Mesenchymal stem cell (in vitro differentiated cells and primary cell): ENCODE results near the gene FOLR1.

Source experiments
- DNase-seq: peaks from one replicate; pipeline ENCODE4 v3.0.0-alpha.2; 2013
- H2AFZ ChIP-seq: one replicate; pipeline ENCODE4 v1.6.1; 2013; ENCODE audit warnings: low read depth, mild to moderate bottlenecking, control low read depth, inconsistent platforms, low read length, moderate library complexity
- H2AK5ac ChIP-seq: 2 replicates; pipeline ENCODE4 v1.6.1; 2013; ENCODE audit warnings: low read length, moderate library complexity, mild to moderate bottlenecking, inconsistent platforms; ENCODE audit not compliant: severe bottlenecking
- H2BK120ac ChIP-seq: one replicate; pipeline ENCODE4 v1.6.1; 2013; ENCODE audit warnings: low read depth, mild to moderate bottlenecking, inconsistent platforms, low read length, moderate library complexity
- H2BK12ac ChIP-seq, 2 experiments: one replicate each; pipeline ENCODE4 v1.6.1; 2013; ENCODE audit warnings: inconsistent platforms in 2 of 2, low read length in 2 of 2, mild to moderate bottlenecking in 2 of 2, moderate library complexity in 2 of 2, control low read depth in 1 of 2
- H2BK15ac ChIP-seq: one replicate; pipeline ENCODE4 v1.6.1; 2013; ENCODE audit warnings: mild to moderate bottlenecking, low read depth, inconsistent platforms; ENCODE audit not compliant: poor library complexity, severe bottlenecking
- H2BK5ac ChIP-seq: 2 replicates; pipeline ENCODE4 v1.6.1; 2013; ENCODE audit warnings: low read depth, mild to moderate bottlenecking, low read length, control low read depth, inconsistent platforms; ENCODE audit not compliant: poor library complexity, severe bottlenecking
- H3K14ac ChIP-seq, 2 experiments: one replicate each; pipeline ENCODE4 v1.6.1; 2013; ENCODE audit warnings: inconsistent platforms in 2 of 2, low read length in 2 of 2, control low read depth in 1 of 2, mild to moderate bottlenecking in 1 of 2, moderate library complexity in 1 of 2
- H3K18ac ChIP-seq, 2 experiments: one replicate each; pipeline ENCODE4 v1.6.1; 2013; ENCODE audit warnings: inconsistent platforms in 2 of 2, low read length in 2 of 2, control low read depth in 1 of 2, low read depth in 1 of 2, mild to moderate bottlenecking in 1 of 2
- H3K23ac ChIP-seq, 2 experiments: one replicate each; pipeline ENCODE4 v1.6.1; 2013; ENCODE audit warnings: inconsistent platforms in 2 of 2, low read length in 2 of 2, mild to moderate bottlenecking in 2 of 2, moderate library complexity in 2 of 2, control low read depth in 1 of 2
- H3K27ac ChIP-seq: 2 replicates; pipeline ENCODE4 v1.5.1; 2013; ENCODE audit warnings: mild to moderate bottlenecking, moderate library complexity, low read length, control low read depth, inconsistent platforms; ENCODE audit not compliant: poor library complexity, severe bottlenecking
- H3K27me3 ChIP-seq, 2 experiments: 2 replicates each; pipeline versions ENCODE4 v1.6.1 to v1.7.0; 2013; ENCODE audit warnings: low read length in 2 of 2, mild to moderate bottlenecking in 2 of 2, moderate library complexity in 2 of 2, control low read depth in 1 of 2, inconsistent platforms in 1 of 2; ENCODE audit not compliant: control insufficient read depth in 1 of 2, insufficient read depth in 1 of 2
- H3K36me3 ChIP-seq, 2 experiments: 2 replicates each; pipeline versions ENCODE4 v1.6.1 to v1.7.0; 2013; ENCODE audit warnings: low read length in 2 of 2, control low read depth in 1 of 2, inconsistent platforms in 1 of 2, low read depth in 1 of 2, mild to moderate bottlenecking in 1 of 2; ENCODE audit not compliant: insufficient read depth in 2 of 2, control insufficient read depth in 1 of 2
- H3K4ac ChIP-seq, 2 experiments: one replicate each; pipeline ENCODE4 v1.6.1; 2013; ENCODE audit warnings: inconsistent platforms in 2 of 2, low read length in 2 of 2, mild to moderate bottlenecking in 2 of 2, moderate library complexity in 2 of 2, control low read depth in 1 of 2, low read depth in 1 of 2
- H3K4me1 ChIP-seq: 2 replicates; pipeline ENCODE4 v1.6.1; 2013; ENCODE audit warnings: low read depth, low read length, control low read depth; ENCODE audit not compliant: control insufficient read depth, insufficient read depth
- H3K4me2 ChIP-seq: 2 replicates; pipeline ENCODE4 v1.6.1; 2013; ENCODE audit warnings: low read length, mild to moderate bottlenecking, inconsistent platforms; ENCODE audit not compliant: poor library complexity, severe bottlenecking
- H3K4me3 ChIP-seq, 2 experiments: 2 replicates each; pipeline versions ENCODE4 v1.5.1 to v1.7.0; 2013; ENCODE audit warnings: low read length in 2 of 2, mild to moderate bottlenecking in 2 of 2, control low read depth in 1 of 2, low read depth in 1 of 2; ENCODE audit not compliant: insufficient read depth in 1 of 2
- H3K79me1 ChIP-seq: replicated peaks from 2 replicates; pipeline ENCODE4 v1.6.1; 2013; ENCODE audit warnings: mild to moderate bottlenecking, control low read depth, low read length, inconsistent platforms; ENCODE audit not compliant: poor library complexity, severe bottlenecking
- H3K9ac ChIP-seq: 2 replicates; pipeline ENCODE4 v1.7.0; 2013; ENCODE audit warnings: mild to moderate bottlenecking, low read length, moderate library complexity
- H3K9me3 ChIP-seq: 2 replicates; pipeline ENCODE4 v1.7.0; 2013; ENCODE audit warnings: mild to moderate bottlenecking, low read length; ENCODE audit not compliant: control insufficient read depth
- H4K8ac ChIP-seq: one replicate; pipeline ENCODE4 v1.6.1; 2013; ENCODE audit warnings: inconsistent platforms, mild to moderate bottlenecking, low read length, moderate library complexity
- H4K91ac ChIP-seq: one replicate; pipeline ENCODE4 v1.6.1; 2013; ENCODE audit warnings: mild to moderate bottlenecking, low read length, inconsistent platforms
- whole genome bisulfite sequencing: methylation state at CpG from one replicate; pipeline ENCODE4 v1.1.7; 2013; ENCODE audit warnings: mixed read lengths; 5-methylcytosine and 5-hydroxymethylcytosine counted together

The FOLR1 gene

GRCh38 chr11:72233773-72234513, 42.0 kb downstream of the FOLR1 start:
- Histone ChIP-seq H3K23ac (no peak overlapping the region), H2AFZ (no peak overlapping the region), H2AK5ac (no peak overlapping the region), H3K79me1 (peaks cover 53% of the 10 kb centered on the region), H4K91ac (no peak overlapping the region), H3K9me3 (no peaks in the 10 kb centered on the region), H3K27ac (no peak overlapping the region), H3K4ac (no peak overlapping the region), H3K14ac (no peak overlapping the region), H3K4me3 (no peak overlapping the region), H3K27me3 (no peaks in the 10 kb centered on the region), H2BK120ac (no peak overlapping the region), H3K4me2 (no peak overlapping the region), H3K36me3 (peaks cover 94 to 97% of the 10 kb centered on the region in 2 experiments), H3K4me1 (peaks cover 18% of the 10 kb centered on the region), H2BK15ac (no peak overlapping the region), H3K9ac (no peak overlapping the region), H4K8ac (peak overlapping the region; percentile 33), H2BK12ac (no peak overlapping the region), H3K18ac (no peak overlapping the region), H2BK5ac (no peak overlapping the region)
- 97% methylated on average over 8 of the region's 8 CpGs for WGBS
- no peak for DNase-seq

GRCh38 chr11:72234514-72234830, 42.5 kb downstream of the FOLR1 start:
- WGBS: 91% methylated on average over 3 of the region's 3 CpGs
- no peak overlapping the region for H2AK5ac ChIP-seq

GRCh38 chr11:72234920-72235319, 43.0 kb downstream of the FOLR1 start:
- no peak overlapping the region for H2BK5ac ChIP-seq

More at GRCh38 chr11:72234514-72234830, 42.5 kb downstream of the FOLR1 start:
- DNase-seq: no peak
- no peak overlapping the region for H3K27ac ChIP-seq
- no peak overlapping the region for H3K4me3 ChIP-seq
- no peak overlapping the region for H4K91ac ChIP-seq
- no peak overlapping the region for H3K18ac ChIP-seq
- H2BK120ac ChIP-seq: no peak overlapping the region
- no peak overlapping the region for H3K9ac ChIP-seq
- no peak overlapping the region for H2BK5ac ChIP-seq
- no peak overlapping the region for H2BK15ac ChIP-seq
- peaks cover 48% of the 10 kb centered on the region for H3K79me1 ChIP-seq
- H2BK12ac ChIP-seq: no peak overlapping the region
- H3K4me2 ChIP-seq: no peak overlapping the region
- no peak overlapping the region for H2AFZ ChIP-seq
- peak overlapping the region; percentile 33 for H4K8ac ChIP-seq
- H3K23ac ChIP-seq: no peak overlapping the region
- H3K4ac ChIP-seq: no peak overlapping the region
- peaks cover 89 to 92% of the 10 kb centered on the region in 2 experiments for H3K36me3 ChIP-seq
- H3K9me3 ChIP-seq: no peaks in the 10 kb centered on the region
- H3K27me3 ChIP-seq: peaks cover 0 to 4% of the 10 kb centered on the region in 2 experiments
- H3K14ac ChIP-seq: no peak overlapping the region
- H3K4me1 ChIP-seq: peaks cover 22% of the 10 kb centered on the region

GRCh38 chr11:72235351-72236057, 43.6 kb downstream of the FOLR1 start:
- no peak overlapping the region for H2BK15ac ChIP-seq
- no peak overlapping the region for H4K91ac ChIP-seq
- H2BK12ac ChIP-seq: no peak overlapping the region
- H3K18ac ChIP-seq: no peak overlapping the region
- peaks cover 38% of the 10 kb centered on the region for H3K79me1 ChIP-seq
- no peak overlapping the region for H4K8ac ChIP-seq
- peaks cover 29% of the 10 kb centered on the region for H3K4me1 ChIP-seq
- no peak overlapping the region for H2AFZ ChIP-seq
- no peak overlapping the region for H3K23ac ChIP-seq
- no peak overlapping the region for H3K4me2 ChIP-seq
- H3K36me3 ChIP-seq: peaks cover 78 to 81% of the 10 kb centered on the region in 2 experiments
- WGBS: 92% methylated on average over 16 of the region's 17 CpGs
- H3K9ac ChIP-seq: no peak overlapping the region
- H3K27ac ChIP-seq: no peak overlapping the region
- peaks cover 3 to 9% of the 10 kb centered on the region in 2 experiments for H3K27me3 ChIP-seq
- no peak overlapping the region for H2BK120ac ChIP-seq
- no peak overlapping the region for H2AK5ac ChIP-seq
- no peak overlapping the region for H3K4ac ChIP-seq
- H2BK5ac ChIP-seq: no peak overlapping the region
- DNase-seq: no peak
- no peak overlapping the region for H3K14ac ChIP-seq
- no peaks in the 10 kb centered on the region for H3K9me3 ChIP-seq
- H3K4me3 ChIP-seq: no peak overlapping the region

More at GRCh38 chr11:72234920-72235319, 43.0 kb downstream of the FOLR1 start:
- no peak for DNase-seq
- peaks cover 44% of the 10 kb centered on the region for H3K79me1 ChIP-seq
- no peak overlapping the region for H3K27ac ChIP-seq
- H3K4me2 ChIP-seq: no peak overlapping the region
- H3K4me1 ChIP-seq: peaks cover 26% of the 10 kb centered on the region
- H4K8ac ChIP-seq: no peak overlapping the region
- no peak overlapping the region for H2BK120ac ChIP-seq
- H2BK15ac ChIP-seq: no peak overlapping the region
- H3K27me3 ChIP-seq: peaks cover 0 to 4% of the 10 kb centered on the region in 2 experiments
- H3K36me3 ChIP-seq: peaks cover 84 to 87% of the 10 kb centered on the region in 2 experiments
- no peak overlapping the region for H2AFZ ChIP-seq
- no peak overlapping the region for H3K9ac ChIP-seq
- no peak overlapping the region for H3K23ac ChIP-seq
- H2BK12ac ChIP-seq: no peak overlapping the region
- no peak overlapping the region for H4K91ac ChIP-seq
- 96% methylated on average over 4 of the region's 4 CpGs for WGBS
- no peak overlapping the region for H3K4me3 ChIP-seq
- no peak overlapping the region for H3K14ac ChIP-seq
- no peaks in the 10 kb centered on the region for H3K9me3 ChIP-seq
- H3K4ac ChIP-seq: no peak overlapping the region
- no peak overlapping the region for H2AK5ac ChIP-seq
- no peak overlapping the region for H3K18ac ChIP-seq
